GM12878 (cell line): ENCODE measurements around the gene TCF20. TPM values are rescaled to one million over a fixed set of nuclear protein-coding genes. Genes with fewer than 3 reads are reported as not detected.

ENCODE experiments used
- ATAC-seq: fragments of 200-7000 bp; cut with Tn5 transposase; 3 replicates; pipeline ENCODE4 v1.9.1; 2020; ENCODE audit warnings: mild to moderate bottlenecking, moderate library complexity
- BruUV-seq: library from RNA; stranded (reverse); fragments of 400-500 nt; replicated peaks from 2 replicates; lab custom pipeline; 2021; lab: Mats Ljungman, UMichigan
- CTCF ChIA-PET: fragments of 300-600 bp; sonication (Branson Sonifier 250); formaldehyde crosslinking; extraction: SDS; loops from one replicate; lab custom pipeline; 2021; ENCODE audit warnings: inconsistent platforms; lab: Yijun Ruan, JAX
- POLR2A ChIA-PET: fragments of 350-600 bp; formaldehyde crosslinking; extraction: SDS; loops from one replicate; lab custom pipeline; 2021; ENCODE audit warnings: inconsistent platforms; lab: Charles Lee
- RAD21 ChIA-PET: fragments of 300-600 bp; sonication (Branson Sonifier 250); formaldehyde crosslinking; loops from one replicate; lab custom pipeline; 2023; ENCODE audit warnings: antibody characterized with exemption; ENCODE audit not compliant: unreplicated experiment; lab: Charles Lee
- SMC1A ChIA-PET: fragments of 300-600 bp; sonication (Branson Sonifier 250); formaldehyde crosslinking; loops from one replicate; lab custom pipeline; 2023; ENCODE audit not compliant: unreplicated experiment, uncharacterized antibody; lab: Charles Lee
- DNase-seq: peaks from one replicate; pipeline ENCODE4 v3.0.0-alpha.2; 2011; ENCODE audit warnings: low read depth, low spot score
- FAIRE-seq: peaks from 3 replicates; lab custom pipeline; 2011; peaks lifted over from hg19 to GRCh38; lab: Jason Lieb, UNC
- H2AFZ ChIP-seq: 2 replicates; pipeline ENCODE4 v1.6.0; 2011; ENCODE audit warnings: low read depth, low read length, control low read depth; ENCODE audit not compliant: control insufficient read depth
- H3K27ac ChIP-seq: 2 replicates; pipeline ENCODE4 v1.5.1; 2011; ENCODE audit warnings: control low read depth; ENCODE audit not compliant: control insufficient read depth, insufficient read depth
- H3K27me3 ChIP-seq, 2 experiments: replicated peaks in 1 of 2; 2 replicates each; pipeline versions ENCODE4 v1.6.0 to v1.6.1; 2011; ENCODE audit warnings: low read length in 1 of 2; ENCODE audit not compliant: control insufficient read depth in 2 of 2, insufficient read depth in 2 of 2
- H3K36me3 ChIP-seq, 2 experiments: 2 replicates each; pipeline ENCODE4 v1.5.1; 2011; ENCODE audit warnings: low read length in 1 of 2; ENCODE audit not compliant: control insufficient read depth in 2 of 2, insufficient read depth in 2 of 2
- H3K4me1 ChIP-seq: 2 replicates; pipeline ENCODE4 v1.6.1; 2011; ENCODE audit warnings: mild to moderate bottlenecking, low read length, moderate library complexity, mixed read lengths; ENCODE audit not compliant: control insufficient read depth, insufficient read depth
- H3K4me2 ChIP-seq: 2 replicates; pipeline ENCODE4 v1.6.0; 2011; ENCODE audit warnings: control low read depth; ENCODE audit not compliant: control insufficient read depth, insufficient read depth
- H3K4me3 ChIP-seq: fragments of 200-600 bp; sonication (generic); 2 replicates; pipeline ENCODE4 v1.5.1; 2016
- H3K79me2 ChIP-seq: 2 replicates; pipeline ENCODE4 v1.6.0; 2011; ENCODE audit warnings: low read length; ENCODE audit not compliant: control insufficient read depth, insufficient read depth
- H3K9ac ChIP-seq: 2 replicates; pipeline ENCODE4 v1.8.0; 2011; ENCODE audit warnings: low read length, control low read depth, mixed read lengths; ENCODE audit not compliant: control insufficient read depth, insufficient read depth
- H3K9me3 ChIP-seq: replicated peaks from 3 replicates; pipeline ENCODE4 v1.5.1; 2011; ENCODE audit warnings: mild to moderate bottlenecking, low read length; ENCODE audit not compliant: control insufficient read depth, insufficient read depth
- H4K20me1 ChIP-seq: 2 replicates; pipeline ENCODE4 v1.6.0; 2011; ENCODE audit not compliant: control insufficient read depth, insufficient read depth
- CBX3 ChIP-seq: fragments of 200-600 bp; sonication (generic); IDR thresholded peaks from 2 replicates; pipeline ENCODE4 v1.6.1; 2016; ENCODE audit warnings: low read depth, borderline replicate concordance
- CREB1 ChIP-seq: IDR thresholded peaks from 2 replicates; pipeline ENCODE4 v1.6.1; 2012; ENCODE audit warnings: low read depth, mild to moderate bottlenecking, inconsistent platforms
- GATAD2B ChIP-seq: fragments of 450-650 bp; conservative IDR thresholded peaks from 2 replicates; pipeline ENCODE4 v1.6.1; 2017; ENCODE audit warnings: low read depth, mild to moderate bottlenecking, moderate library complexity
- IKZF2 ChIP-seq, 2 experiments: fragments of 450-650 bp; IDR thresholded peaks; 2 replicates each; pipeline ENCODE4 v1.6.1; 2017; ENCODE audit warnings: mild to moderate bottlenecking in 2 of 2, moderate library complexity in 2 of 2
- TAF1 ChIP-seq: IDR thresholded peaks from 2 replicates; pipeline ENCODE4 v1.6.1; 2011; ENCODE audit warnings: mild to moderate bottlenecking, low read depth, low read length, borderline replicate concordance
- YY1 ChIP-seq: IDR thresholded peaks from 2 replicates; pipeline ENCODE4 v1.6.1; 2011; ENCODE audit warnings: low read depth, mild to moderate bottlenecking, low read length
- WGBS: methylation state at CpG from one replicate; pipeline ENCODE4 v1.1.6; 2016; ENCODE audit warnings: low lambda C conversion rate; ENCODE audit not compliant: insufficient replicate concordance, insufficient coverage; ENCODE audit errors: missing lambda C conversion rate; 5-methylcytosine and 5-hydroxymethylcytosine counted together
- in situ Hi-C: fragments of 300-500 bp; cut with MboI; formaldehyde crosslinking; loops from 9 replicates; pipeline ENCODE4 v1.14.3; 2018; ENCODE audit warnings: mixed read lengths
- intact Hi-C: fragments of 100-400 bp; cut with micrococcal nuclease; formaldehyde crosslinking; loops from one replicate; pipeline ENCODE4 v1.14.2; 2022; ENCODE audit not compliant: unreplicated experiment
- polyA plus RNA-seq, 11 experiments: library from polyadenylated mRNA; depleted of rRNA in 4 of 11; unstranded in 6 of 11; stranded (reverse) in 5 of 11; fragments of >200 nt; fragmentation: Nextera tagmentation in 4 of 11; fragmentation: Illumina TruSeq in 1 of 11; extraction: Ambion mirVana in 4 of 11; extraction: Trizol in 1 of 11; gene quantifications; 1 replicate in 1 of 11; 2 replicates in 10 of 11; pipeline versions ENCODE4 v1.2.1 to v1.2.3, GENCODE V29; 2011 to 2016; ENCODE audit warnings: inconsistent platforms in 2 of 11, missing spikeins in 2 of 11, low read depth in 1 of 11
- total RNA-seq, 4 experiments: library from RNA; depleted of rRNA in 3 of 4; stranded (reverse); fragments of >200 nt in 3 of 4; fragmentation: Illumina TruSeq in 1 of 4; extraction: Trizol in 1 of 4; gene quantifications; 2 replicates each; pipeline versions ENCODE4 v1.2.1 to v1.2.3, GENCODE V29; 2013 to 2021
- TF ChIP-seq, protein P1 (sequence below): fragments of 150-350 bp; IDR thresholded peaks from 2 replicates; pipeline ENCODE4 v1.6.1; 2016; ENCODE audit warnings: low read depth, low read length

The TCF20 gene
- total and polyA plus RNA-seq, 10 of the 15 experiments (the other 5 are each of a cell fraction or from before 2014, with no cell fraction given) = 0.64 to 52.9 (median 22.6) TPM

DNA sequence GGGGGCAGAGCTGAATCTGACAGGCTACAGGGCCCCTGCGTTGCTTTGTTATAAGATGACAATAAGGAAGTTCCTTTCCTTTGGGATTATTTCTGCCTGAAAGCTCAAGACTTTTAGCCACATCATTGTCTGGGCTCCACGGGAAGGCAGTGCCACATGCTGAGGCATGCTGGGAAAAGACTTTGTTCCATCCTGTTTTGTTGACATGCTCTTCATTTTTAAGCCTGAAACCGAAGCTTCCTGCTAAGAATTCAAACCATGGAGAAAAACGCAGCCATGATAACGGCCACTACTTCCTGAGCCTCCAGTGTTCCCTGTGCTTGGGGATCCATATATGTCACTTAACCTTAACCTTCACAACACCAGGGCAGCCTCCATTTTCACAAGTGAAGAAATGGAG lies 5.5 kb upstream of the TCF20 start (continued):
- TF ChIP-seq, protein P1, sequence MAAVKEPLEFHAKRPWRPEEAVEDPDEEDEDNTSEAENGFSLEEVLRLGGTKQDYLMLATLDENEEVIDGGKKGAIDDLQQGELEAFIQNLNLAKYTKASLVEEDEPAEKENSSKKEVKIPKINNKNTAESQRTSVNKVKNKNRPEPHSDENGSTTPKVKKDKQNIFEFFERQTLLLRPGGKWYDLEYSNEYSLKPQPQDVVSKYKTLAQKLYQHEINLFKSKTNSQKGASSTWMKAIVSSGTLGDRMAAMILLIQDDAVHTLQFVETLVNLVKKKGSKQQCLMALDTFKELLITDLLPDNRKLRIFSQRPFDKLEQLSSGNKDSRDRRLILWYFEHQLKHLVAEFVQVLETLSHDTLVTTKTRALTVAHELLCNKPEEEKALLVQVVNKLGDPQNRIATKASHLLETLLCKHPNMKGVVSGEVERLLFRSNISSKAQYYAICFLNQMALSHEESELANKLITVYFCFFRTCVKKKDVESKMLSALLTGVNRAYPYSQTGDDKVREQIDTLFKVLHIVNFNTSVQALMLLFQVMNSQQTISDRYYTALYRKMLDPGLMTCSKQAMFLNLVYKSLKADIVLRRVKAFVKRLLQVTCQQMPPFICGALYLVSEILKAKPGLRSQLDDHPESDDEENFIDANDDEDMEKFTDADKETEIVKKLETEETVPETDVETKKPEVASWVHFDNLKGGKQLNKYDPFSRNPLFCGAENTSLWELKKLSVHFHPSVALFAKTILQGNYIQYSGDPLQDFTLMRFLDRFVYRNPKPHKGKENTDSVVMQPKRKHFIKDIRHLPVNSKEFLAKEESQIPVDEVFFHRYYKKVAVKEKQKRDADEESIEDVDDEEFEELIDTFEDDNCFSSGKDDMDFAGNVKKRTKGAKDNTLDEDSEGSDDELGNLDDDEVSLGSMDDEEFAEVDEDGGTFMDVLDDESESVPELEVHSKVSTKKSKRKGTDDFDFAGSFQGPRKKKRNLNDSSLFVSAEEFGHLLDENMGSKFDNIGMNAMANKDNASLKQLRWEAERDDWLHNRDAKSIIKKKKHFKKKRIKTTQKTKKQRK = no peak
- TF ChIP-seq CREB1 = no peak

- ChIA-PET POLR2A (interaction anchor here (0.6 to 1.4 kb wide), 2 partner anchors 94 to 181 kb away, joined by 3 to 6 read pairs; no protein-coding TSS in a partner anchor), RAD21 (no interaction called here), SMC1A (no interaction called here)
- in situ Hi-C loops = no loop called here
- H4K20me1 ChIP-seq = no peaks in the 10 kb centered on the region
- BruUV-seq = no TSS peak
- H3K4me1 ChIP-seq = peaks cover 17% of the 10 kb centered on the region
- intact Hi-C loops = no loop called here
- WGBS = 76% methylated on average over 13 of the region's 13 CpGs
- H3K4me2 ChIP-seq = no peak overlapping the region
- ATAC-seq = no peak
- no peak overlapping the region for H3K4me3 ChIP-seq
- H3K27ac ChIP-seq = no peak overlapping the region
- no peak for DNase-seq
- H3K36me3 ChIP-seq = no peaks in the 10 kb centered on the region
- TF ChIP-seq IKZF2 (IDR thresholded peaks at IDR 0.05) (no peak), TAF1 (no peak), CBX3 (no peak), GATAD2B (no peak), YY1 (no peak)
- TF ChIP-seq, all 136 proteins: peak for 0
- H3K79me2 ChIP-seq = no peaks in the 10 kb centered on the region; the same call in 1 of the 2 replicates
- no peaks in the 10 kb centered on the region for H3K9me3 ChIP-seq
- FAIRE-seq = no peak
- H3K27me3 ChIP-seq = no peaks in the 10 kb centered on the region
- CTCF ChIA-PET = no interaction called here
- no peak overlapping the region for H3K9ac ChIP-seq
- no peak overlapping the region for H2AFZ ChIP-seq
These were observed 4.7 kb upstream of the TCF20 start for GRCh38 chr22:42275176-42275575.
